AG09309 (cell line): ENCODE results near the gene TRIM8.
A peak's percentile ranks its signal among the peaks of the same experiment; 100 is the strongest.

ENCODE experiments used
- DNase-seq: peaks from one replicate; pipeline ENCODE4 v3.0.0-alpha.2; 2010; ENCODE audit warnings: low read depth
- H3K4me3 ChIP-seq: 2 replicates; pipeline ENCODE4 v1.5.1; 2011; ENCODE audit warnings: mild to moderate bottlenecking, low read depth, low read length, moderate library complexity; ENCODE audit not compliant: control insufficient read depth
- CTCF ChIP-seq: IDR thresholded peaks from 2 replicates; pipeline ENCODE4 v1.5.1; 2011; ENCODE audit warnings: mild to moderate bottlenecking, low read depth, low read length, inconsistent platforms; ENCODE audit not compliant: insufficient read depth, control insufficient read depth; ENCODE audit errors: missing control alignments

The TRIM8 gene

GRCh38 chr10:102642736-102643335 is 1.4 kb upstream of the TRIM8 start:
- peak; percentile 35 for DNase-seq
- TF ChIP-seq CTCF, result no peak
- peak overlapping the region; percentile 83 for H3K4me3 ChIP-seq

GRCh38 chr10:102643336-102644065 is 778 bp upstream of the TRIM8 start:
- TF ChIP-seq CTCF, result no peak
- DNase-seq, result peak; percentile 27
- peak overlapping the region; percentile 83 for H3K4me3 ChIP-seq

- no peak for DNase-seq
- H3K4me3 ChIP-seq, result peak overlapping the region; percentile 83
- peak; percentile 56 for TF ChIP-seq CTCF
Observed at GRCh38 chr10:102644646-102645387, 538 bp downstream of the TRIM8 start.

- no peak for TF ChIP-seq CTCF
- peak overlapping the region; percentile 83 for H3K4me3 ChIP-seq
- DNase-seq, result no peak
Observed at GRCh38 chr10:102645388-102645740, 1.1 kb downstream of the TRIM8 start.

GRCh38 chr10:102645741-102646609 is 1.7 kb downstream of the TRIM8 start:
- peak overlapping the region; percentile 83 for H3K4me3 ChIP-seq
- DNase-seq, result peak; percentile 90
- TF ChIP-seq CTCF, result no peak
